ENCODE results near the gene CREG2.

Gene CREG2

GRCh38 chr2:101408925-101409324 lies 21.6 kb upstream of the CREG2 start:
- no peak for DNase-seq

DNA sequence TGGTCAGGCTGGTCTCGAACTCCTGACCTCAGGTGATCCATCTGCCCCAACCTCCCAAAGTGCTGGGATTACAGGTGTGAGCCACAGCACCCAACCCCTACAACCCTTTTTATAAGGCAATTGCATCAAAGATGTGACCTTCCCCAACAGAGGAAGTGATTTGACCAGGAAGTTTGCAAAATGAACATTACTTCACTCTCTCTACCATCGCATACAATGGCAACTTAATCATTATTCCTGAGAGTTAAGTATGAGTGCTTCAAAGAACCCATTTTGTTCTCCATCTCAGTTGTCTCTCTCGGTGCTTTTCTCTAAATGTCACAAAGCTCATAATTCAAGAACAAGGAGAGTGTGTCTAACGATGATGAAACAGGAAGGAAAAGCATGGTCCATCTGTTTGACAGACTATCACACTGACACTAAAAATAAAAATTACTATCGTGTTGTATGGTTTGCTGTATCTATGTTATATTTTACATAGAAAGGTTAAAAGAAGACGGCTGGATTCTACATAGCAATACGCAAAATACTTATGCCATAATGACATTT lies 18.1 kb upstream of the CREG2 start:
- DNase-seq = no peak

DNA sequence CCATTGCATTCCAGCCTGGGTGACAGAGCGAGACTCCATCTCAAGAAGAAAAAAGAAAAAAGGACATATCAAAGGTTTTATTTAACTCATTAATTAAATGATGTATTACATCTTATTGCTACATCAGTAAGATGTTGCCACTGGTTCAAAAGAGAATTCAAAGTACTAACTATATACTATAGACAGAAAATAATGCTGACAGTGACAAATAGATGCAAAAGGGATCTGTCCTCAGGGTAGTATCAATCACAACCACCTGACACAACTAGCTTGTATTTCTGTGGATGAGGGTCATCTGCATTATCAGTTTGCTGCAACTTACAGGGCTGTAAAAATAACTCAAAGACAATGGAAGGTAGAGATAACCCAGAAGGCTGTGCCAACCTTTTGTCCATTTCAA lies 16.4 kb upstream of the CREG2 start:
- DNase-seq = no peak

GRCh38 chr2:101402630-101403029 lies 15.3 kb upstream of the CREG2 start:
- DNase-seq = no peak

GRCh38 chr2:101401906-101402305 lies 14.6 kb upstream of the CREG2 start:
- DNase-seq = no peak

DNA sequence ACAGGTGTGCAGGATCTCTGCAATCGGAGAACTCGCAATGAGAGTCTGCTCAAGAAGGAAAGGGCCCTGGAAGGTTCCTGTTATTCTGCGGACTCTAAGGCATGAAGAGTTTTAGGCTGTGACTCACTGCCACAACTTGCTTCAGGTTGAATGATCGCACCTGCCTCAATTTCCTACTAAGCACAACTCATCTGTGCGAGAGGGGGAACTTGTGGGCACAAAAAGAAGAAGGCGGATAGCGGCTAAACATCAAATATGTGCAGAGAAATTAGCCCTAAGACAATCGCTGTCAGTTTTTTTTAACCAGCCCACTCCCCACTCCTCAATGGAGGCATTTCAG lies 14.0 kb upstream of the CREG2 start:
- no peak for DNase-seq

- DNase-seq = peak in 1 of 2 experiments; percentile 19
Observed at GRCh38 chr2:101400506-101401325, 13.4 kb upstream of the CREG2 start.

- DNase-seq = peak; percentile 32 to 56
Observed at GRCh38 chr2:101400048-101400447, 12.7 kb upstream of the CREG2 start.

DNA sequence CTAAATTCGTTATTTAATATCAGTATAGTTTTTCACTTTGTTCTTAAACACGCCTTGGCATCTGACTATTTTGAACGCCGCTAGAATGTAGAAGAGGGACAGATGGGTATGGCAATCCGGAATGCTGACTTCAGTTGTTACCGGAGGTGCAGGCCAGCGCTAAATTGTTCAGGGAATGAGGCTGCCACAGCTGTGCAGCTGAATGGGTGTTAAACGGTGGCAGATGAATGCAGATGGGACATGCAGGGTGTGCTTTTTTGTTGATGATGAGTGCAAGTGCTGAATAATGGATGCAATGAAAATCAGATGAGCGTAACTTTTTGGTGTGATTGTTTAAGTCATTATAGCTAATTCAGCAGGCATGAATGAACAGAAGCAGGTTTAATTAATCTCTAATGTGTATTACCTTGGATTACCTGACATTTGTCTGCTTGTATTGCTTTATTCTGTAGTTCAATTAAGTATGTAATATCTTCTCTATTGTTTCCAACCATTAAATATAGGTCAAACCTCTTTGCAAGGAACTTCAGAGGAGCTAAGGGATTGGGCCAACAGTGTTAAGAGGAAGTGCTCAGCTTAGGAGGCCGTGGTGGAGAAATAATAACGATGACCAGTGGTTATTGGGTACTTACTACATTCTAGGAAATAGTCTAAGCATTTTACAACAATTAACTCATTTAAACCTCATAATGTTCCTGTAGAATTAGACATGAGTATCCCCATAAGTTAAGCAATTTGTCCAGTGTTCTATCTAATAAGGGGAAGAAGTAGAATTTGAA lies 11.9 kb upstream of the CREG2 start:
- no peak for DNase-seq

- no peak for DNase-seq
Observed at GRCh38 chr2:101398116-101398821, 11.0 kb upstream of the CREG2 start.

DNA sequence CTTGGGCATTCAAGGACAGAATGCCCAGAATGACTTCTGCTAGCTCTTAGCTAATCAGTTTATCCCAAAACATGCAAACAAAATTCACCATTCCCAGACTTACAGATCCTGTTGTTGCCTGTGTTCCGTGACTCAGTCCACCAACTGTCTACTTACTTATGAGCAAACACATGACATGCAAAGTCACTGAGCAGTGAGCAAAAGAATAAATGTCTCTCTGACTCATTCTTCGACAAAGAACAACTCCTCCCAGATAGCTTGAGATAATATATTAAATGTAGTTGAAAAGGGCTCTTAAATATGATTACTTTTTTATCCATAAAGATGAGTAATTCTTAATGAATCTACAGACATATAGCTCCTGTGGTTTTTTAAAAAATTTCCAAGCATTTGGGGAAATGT lies 9.0 kb upstream of the CREG2 start:
- peak in 1 of 2 experiments; percentile 15 for DNase-seq

DNA sequence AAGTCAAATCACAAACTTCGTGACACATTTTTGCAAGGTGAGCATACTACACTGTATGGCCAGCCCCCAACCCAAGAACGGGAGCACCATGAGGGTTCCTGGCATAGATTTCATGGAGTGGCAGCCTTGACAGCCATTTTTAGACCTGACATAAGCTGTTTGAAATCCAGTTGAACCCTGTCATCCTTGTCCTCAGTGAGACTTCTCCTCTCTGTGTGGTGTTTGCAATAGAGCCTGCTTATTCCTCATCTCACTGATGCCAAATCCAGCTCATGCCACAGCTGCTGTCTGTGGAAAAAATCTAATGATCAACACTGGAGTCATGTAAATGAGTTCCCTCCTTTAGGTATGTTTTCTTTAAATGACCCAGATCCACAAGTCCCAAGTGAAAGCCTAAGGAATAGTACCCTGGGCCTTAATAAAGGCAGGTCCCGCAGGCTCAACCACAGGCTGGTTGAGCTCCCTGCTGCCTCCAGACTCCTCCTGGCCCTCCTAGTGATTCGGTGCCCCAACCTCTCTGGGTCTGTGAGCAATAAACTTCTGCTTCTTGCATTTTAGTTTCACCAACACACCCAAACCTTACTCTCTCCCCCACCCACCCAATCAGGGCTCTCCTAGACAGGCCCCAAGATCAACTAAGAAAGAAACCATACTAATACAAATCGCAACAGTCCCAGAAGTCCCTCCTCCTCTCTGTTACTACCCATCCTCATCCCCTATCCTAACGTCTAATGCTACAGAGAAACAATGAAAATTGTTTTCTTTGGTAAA lies 8.4 kb upstream of the CREG2 start:
- no peak for DNase-seq

DNA sequence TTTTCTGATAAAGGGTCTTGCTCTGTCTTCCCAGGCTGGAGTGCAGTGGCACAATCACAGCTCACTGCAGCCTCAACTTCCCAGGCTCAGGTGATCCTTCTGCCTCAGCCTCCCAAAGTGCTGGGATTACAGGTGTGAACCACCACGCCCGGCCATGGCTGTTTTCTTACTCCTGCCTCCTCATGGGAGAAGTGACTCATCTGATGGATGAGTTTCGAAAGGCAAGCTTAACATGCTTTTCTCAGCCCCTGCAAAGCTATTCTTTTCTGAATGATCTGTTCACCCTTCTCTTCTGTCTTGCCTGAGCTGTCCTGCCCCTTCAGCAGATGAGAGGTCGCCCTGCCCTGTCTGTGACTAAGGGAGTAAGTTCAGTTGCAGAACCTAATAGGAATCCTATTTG lies 929 bp upstream of the CREG2 start:
- no peak for DNase-seq

DNA sequence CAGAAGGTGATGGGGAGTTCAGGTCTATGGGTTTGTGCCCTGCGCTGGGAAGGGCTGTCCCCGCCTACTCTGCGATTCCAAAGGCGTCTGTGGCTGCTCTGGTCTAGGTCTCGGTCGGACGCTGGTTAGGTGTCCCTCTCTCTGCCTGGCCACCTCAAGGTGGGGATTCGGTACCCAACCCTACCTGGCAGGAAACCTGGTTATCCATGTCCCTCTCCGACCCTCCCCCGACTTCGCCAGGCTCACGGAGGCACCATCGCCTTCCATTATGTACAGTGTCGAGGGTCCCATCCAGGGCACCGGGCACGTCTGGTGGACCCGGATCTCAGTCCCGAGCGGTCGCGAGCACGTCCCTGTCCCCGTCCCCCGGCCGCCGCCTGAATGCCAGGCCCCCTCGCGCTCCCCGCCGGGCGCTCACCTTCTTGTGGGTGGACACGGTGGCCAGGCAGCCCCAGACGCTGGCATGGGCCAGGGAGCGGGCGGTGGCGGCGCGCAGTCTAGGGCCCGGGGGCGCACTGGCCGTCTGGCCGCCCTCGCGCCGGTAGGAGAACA lies 628 bp downstream of the CREG2 start:
- DNase-seq = peak in 1 of 2 experiments; percentile 58

DNA sequence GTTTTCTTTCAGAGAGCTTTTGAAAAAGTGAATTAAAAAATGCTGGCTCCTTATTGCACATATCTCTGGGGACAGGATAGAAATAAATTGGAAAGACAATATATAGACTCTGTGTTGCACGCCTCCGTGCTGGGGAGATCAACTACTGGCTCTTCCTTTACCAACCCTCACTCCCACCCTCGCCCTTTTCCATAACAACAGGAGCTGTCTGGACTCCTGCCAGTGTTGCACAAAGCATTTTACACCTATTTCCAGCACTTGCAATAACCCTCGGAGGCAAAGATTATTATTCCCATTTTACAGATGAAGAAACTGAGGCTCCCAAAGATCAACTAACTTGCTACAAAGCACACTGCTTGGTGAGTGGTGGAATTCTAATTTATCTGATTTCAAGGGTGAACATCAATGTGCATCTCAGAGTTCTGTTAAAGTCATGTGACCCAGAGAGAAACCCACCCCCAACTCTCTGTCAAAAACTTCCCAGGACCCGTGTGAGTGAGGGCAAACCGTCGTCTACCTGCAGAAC lies 4.2 kb downstream of the CREG2 start:
- no peak for DNase-seq

- no peak for DNase-seq
Observed at GRCh38 chr2:101382442-101382841, 4.9 kb downstream of the CREG2 start.

DNA sequence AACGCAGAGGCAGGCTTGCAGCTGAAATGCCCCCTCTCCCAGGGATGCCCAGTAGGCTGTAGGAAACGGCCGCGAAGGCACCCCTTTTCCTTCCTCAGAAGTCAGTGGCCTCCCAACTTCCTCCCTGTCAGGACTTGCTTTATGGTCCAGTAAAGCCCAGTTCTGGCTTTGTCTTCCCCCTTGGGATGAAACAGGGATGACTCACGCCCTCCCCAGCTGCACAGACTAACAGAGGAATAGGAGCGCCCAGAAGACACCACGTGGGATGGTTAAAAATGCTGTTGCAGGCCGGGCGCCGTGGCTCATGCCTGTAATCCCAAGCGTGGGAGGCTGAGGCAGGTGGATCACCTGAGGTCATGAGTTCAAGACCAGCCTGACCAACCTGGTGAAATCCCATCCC lies 6.9 kb downstream of the CREG2 start:
- no peak for DNase-seq

- DNase-seq = no peak
Observed at GRCh38 chr2:101379091-101379490, 8.2 kb downstream of the CREG2 start.

DNA sequence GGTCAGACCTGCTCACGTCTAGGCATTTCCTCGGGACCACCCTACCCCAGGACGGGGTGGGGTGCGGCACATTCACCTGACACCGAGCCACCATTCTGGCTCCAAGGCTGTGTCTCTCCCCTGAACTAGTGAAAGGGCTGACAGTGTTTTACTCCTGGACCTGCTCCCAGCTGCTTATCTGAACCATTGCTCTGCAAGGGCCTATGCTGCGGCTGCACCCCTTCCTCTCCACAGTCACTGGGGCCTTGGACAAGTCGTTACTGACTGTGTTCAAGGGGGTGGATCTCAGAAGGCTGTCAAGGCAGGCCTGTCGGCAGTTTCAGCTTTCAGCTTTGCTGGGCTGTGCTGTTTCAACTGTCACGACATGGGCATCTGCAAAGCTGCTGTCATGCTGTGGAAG lies 11.7 kb downstream of the CREG2 start:
- no peak for DNase-seq

DNA sequence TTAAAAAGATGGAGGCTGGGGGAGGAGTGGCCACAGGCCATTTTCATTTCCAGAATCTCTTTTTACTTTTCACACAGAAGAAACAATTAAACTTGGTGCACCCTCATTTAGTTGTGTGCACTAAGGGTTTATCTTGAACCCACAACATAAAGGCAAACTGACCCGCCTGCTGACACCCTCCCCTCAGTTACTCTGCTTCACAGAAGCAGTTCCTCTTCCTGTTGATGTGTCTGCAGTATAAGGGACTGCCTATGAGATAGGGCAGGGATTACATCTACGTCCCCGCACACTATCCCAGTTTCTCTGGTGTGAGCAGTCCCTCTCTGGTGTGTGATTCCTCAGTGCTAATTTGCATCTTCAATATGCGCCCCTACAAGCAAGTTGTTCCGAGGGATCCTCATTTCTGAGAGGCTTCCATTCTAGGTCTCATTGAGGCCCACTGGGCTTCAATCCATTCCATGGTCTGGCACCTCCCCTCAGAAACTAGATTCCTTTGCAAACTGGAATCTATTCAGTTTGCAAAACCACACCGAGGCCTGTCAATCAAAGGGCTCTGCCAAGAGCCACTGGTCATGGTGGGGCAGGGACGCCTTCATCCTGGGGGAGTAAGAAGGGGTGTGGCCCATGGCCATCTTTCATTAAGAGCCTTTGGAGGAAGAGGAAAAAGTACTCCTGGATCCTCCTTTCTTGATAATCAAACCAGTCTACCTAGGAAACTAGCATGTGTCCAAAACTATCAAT lies 12.3 kb downstream of the CREG2 start:
- no peak for DNase-seq

GRCh38 chr2:101372792-101373191 lies 14.5 kb downstream of the CREG2 start:
- DNase-seq = no peak

Data from NCI-H526 (cell line).